Tibial artery (tissue), 4 donors: ENCODE results near the gene OR2T6.

Source experiments
- DNase-seq, 2 donors: peaks; one replicate each; pipeline ENCODE4 v3.0.0-alpha.2; 2019
- H3K27ac ChIP-seq, 2 donors: fragments of 200-600 bp; sonication (generic) in 1 of 2; 1 replicate in 1 of 2; 2 replicates in 1 of 2; pipeline ENCODE4 v1.5.1; 2018 to 2019; ENCODE audit warnings: mild to moderate bottlenecking in 1 of 2
- H3K27me3 ChIP-seq, 2 donors: fragments of 200-600 bp; sonication (generic) in 1 of 2; one replicate each; pipeline versions ENCODE4 v1.5.1 to v1.6.0; 2016 to 2019
- H3K36me3 ChIP-seq, 3 donors: fragments of 200-600 bp; sonication (generic) in 2 of 3; one replicate each; pipeline ENCODE4 v1.5.1; 2016 to 2019; ENCODE audit warnings: mild to moderate bottlenecking in 2 of 3
- H3K4me1 ChIP-seq, 4 donors: fragments of 200-600 bp; sonication (generic) in 2 of 4; 1 replicate in 3 of 4; 2 replicates in 1 of 4; pipeline ENCODE4 v1.5.1; 2016 to 2019
- H3K4me3 ChIP-seq, 2 donors: fragments of 200-600 bp; sonication (generic) in 1 of 2; 1 replicate in 1 of 2; 2 replicates in 1 of 2; pipeline ENCODE4 v1.5.1; 2018 to 2019; ENCODE audit warnings: mild to moderate bottlenecking in 2 of 2
- H3K9me3 ChIP-seq, 3 donors: fragments of 200-600 bp; sonication (generic) in 1 of 3; one replicate each; pipeline ENCODE4 v1.5.1; 2016 to 2019
- CTCF ChIP-seq, 2 experiments: fragments of 200-600 bp in 1 of 2; fragments of 450-650 bp in 1 of 2; IDR thresholded peaks; one replicate each; pipeline ENCODE4 v1.5.1; 2017 to 2019; ENCODE audit warnings: antibody characterized with exemption in 2 of 2, mild to moderate bottlenecking in 1 of 2, moderate library complexity in 1 of 2
- intact Hi-C: fragments of 100-400 bp; cut with DNase I; formaldehyde crosslinking; loops from one replicate; pipeline ENCODE4 v1.15.0; 2023; ENCODE audit warnings: low total_unique reads

OR2T6 gene

DNA sequence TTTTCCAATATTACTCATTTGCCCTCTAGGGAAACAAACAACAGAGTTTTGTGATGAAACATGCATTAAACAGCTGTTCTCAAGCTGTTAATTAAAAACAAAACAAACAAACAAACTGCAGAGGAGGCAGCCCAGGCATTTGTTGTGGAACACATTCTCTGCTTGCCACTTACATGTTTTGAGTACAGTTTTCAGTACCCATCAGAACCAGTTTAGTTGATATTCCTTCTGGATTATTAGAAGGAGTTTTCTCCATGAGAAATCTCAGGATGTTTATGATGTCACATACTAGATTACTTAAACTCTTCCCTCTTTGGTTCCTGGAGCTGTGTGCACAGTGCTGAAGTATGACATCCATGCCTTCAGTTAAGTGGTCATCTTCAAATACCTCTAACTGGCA lies at the start of gene OR2T6:
OR2T6 (plus strand) TSS at position 301 of the 400 bp plus-strand sequence. CDS start 11,863 bp downstream, outside the sequence.
- DNase-seq = no peak
- intact Hi-C loops = no loop called here
- TF ChIP-seq CTCF (IDR thresholded peaks at IDR 0.05) = no peak
- Histone ChIP-seq H3K9me3 (no peaks in the 10 kb centered on the region), H3K27me3 (no peaks in the 10 kb centered on the region), H3K4me3 (no peak within 1 kb of the TSS), H3K36me3 (no peaks in the 10 kb centered on the region), H3K27ac (no peak within 1 kb of the TSS), H3K4me1 (no peaks in the 10 kb centered on the region)

DNA sequence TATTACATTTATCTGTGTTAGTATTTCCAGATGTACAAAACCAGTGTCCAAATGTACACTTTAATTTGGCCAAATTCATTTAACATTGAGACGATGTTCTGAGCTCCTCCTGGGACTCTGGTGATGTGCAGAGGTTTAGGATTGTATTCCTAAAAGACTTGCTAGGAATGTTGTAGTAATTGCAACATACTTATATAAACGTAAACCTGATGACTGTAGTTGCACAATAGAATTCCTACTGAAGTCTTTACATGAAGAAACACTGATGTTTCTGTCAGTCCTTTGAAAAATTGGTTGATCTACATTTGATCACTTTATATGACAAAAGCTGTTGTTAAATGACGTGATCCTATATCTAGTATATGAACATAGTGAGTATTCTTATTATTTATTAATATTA lies 32.1 kb upstream of the OR2T6 start:
- no peak for DNase-seq
- no peaks in the 10 kb centered on the region for H3K27me3 ChIP-seq
- H3K4me3 ChIP-seq = no peak overlapping the region
- no peaks in the 10 kb centered on the region for H3K36me3 ChIP-seq
- no peaks in the 10 kb centered on the region for H3K9me3 ChIP-seq
- H3K4me1 ChIP-seq = no peaks in the 10 kb centered on the region
- intact Hi-C loops = no loop called here
- H3K27ac ChIP-seq = no peak overlapping the region
- TF ChIP-seq CTCF (IDR thresholded peaks at IDR 0.05) = no peak

- no peak for DNase-seq
- intact Hi-C loops = no loop called here
These were observed 27.1 kb upstream of the OR2T6 start, which contains the start of gene OR14C36 for GRCh38 chr1:248348475-248348874. Gene OR14C36, plus strand, starts transcription at chr1:248348775. Its CDS starts 0 bp downstream, at chr1:248348775.

GRCh38 chr1:248359415-248359814 lies 16.1 kb upstream of the OR2T6 start:
- H3K4me1 ChIP-seq = no peaks in the 10 kb centered on the region
- DNase-seq = no peak
- intact Hi-C loops = no loop called here
- H3K27ac ChIP-seq = no peak overlapping the region
- no peaks in the 10 kb centered on the region for H3K27me3 ChIP-seq
- no peaks in the 10 kb centered on the region for H3K9me3 ChIP-seq
- no peaks in the 10 kb centered on the region for H3K36me3 ChIP-seq
- TF ChIP-seq CTCF (IDR thresholded peaks at IDR 0.05) = no peak
- no peak overlapping the region for H3K4me3 ChIP-seq

More at GRCh38 chr1:248348475-248348874, 27.1 kb upstream of the OR2T6 start, which contains the start of gene OR14C36:
- H3K27ac ChIP-seq = no peak within 1 kb of the TSS
- no peak within 1 kb of the TSS for H3K4me3 ChIP-seq
- no peaks in the 10 kb centered on the region for H3K27me3 ChIP-seq
- no peaks in the 10 kb centered on the region for H3K4me1 ChIP-seq
- TF ChIP-seq CTCF (IDR thresholded peaks at IDR 0.05) = no peak
- H3K9me3 ChIP-seq = no peaks in the 10 kb centered on the region
- H3K36me3 ChIP-seq = no peaks in the 10 kb centered on the region

DNA sequence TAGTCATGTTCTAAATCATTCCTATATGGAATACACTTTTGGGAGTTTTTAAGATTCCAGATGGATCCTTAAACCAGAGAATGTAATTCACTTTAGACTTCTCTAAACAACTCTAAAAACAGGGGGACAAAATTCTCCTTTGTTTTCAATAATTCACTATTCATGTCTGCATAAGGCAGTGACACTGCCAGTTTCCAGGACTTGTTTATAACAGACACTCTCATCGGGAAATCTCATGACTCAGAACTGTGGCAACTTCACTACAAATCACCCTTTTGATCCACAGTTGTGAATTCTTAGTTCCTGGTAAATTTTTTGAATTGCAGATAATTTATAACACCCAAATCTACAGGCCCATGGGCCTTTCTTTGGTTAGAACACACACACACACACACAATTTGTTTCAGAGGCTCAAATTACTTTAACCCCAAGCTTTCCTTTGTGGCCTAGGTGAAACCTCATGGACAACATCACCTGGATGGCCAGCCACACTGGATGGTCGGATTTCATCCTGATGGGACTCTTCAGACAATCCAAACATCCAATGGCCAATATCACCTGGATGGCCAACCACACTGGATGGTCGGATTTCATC lies 14.3 kb upstream of the OR2T6 start, which contains the start of gene OR2T4:
OR2T4 (plus strand) TSS at position 545 of the 595 bp plus-strand sequence; CDS start at position 545, 0 bp downstream.
- Histone ChIP-seq H3K27ac (no peak within 1 kb of the TSS), H3K4me3 (no peak within 1 kb of the TSS), H3K4me1 (no peaks in the 10 kb centered on the region), H3K36me3 (no peaks in the 10 kb centered on the region), H3K9me3 (no peaks in the 10 kb centered on the region), H3K27me3 (no peaks in the 10 kb centered on the region)
- TF ChIP-seq CTCF (IDR thresholded peaks at IDR 0.05) = no peak
- intact Hi-C loops = no loop called here
- no peak for DNase-seq
